ENCODE measurements around the gene NOG. TPM values are rescaled to one million over a fixed set of nuclear protein-coding genes. Genes with fewer than 3 reads are reported as not detected.

Gene NOG
- total RNA-seq, 5 donors from 2014 or later (not counting 1 experiment from before 2014, with no cell fraction given), result 9.2 to 82.3 (median 64.6) TPM

DNA sequence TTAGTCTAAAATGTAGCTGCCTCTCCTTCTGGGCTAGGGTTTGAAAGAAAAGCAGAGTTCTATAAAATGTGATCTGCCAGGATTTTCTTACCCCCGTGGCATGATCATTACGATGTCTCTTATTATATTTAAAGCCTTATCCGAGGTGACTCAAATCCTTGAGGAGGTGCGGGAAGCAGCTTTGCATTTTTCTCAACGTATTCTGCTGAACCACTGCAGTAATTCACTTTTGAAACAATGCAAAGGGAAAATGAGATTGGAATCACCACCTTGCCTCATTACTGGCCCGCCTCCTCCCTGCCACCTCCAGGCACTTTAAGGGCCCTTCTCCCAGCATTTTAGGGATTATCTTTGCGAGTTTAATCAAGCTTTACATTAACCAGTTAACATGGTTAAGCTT lies 9.7 kb upstream of the NOG start:
- DNase-seq (no peak), ATAC-seq (replicated peaks in 1 of 4) (no peak)
- H3K9me3 ChIP-seq, result no peaks in the 10 kb centered on the region
- no peak overlapping the region for H3K4me3 Mint-ChIP-seq
- no peak overlapping the region for H3K27ac ChIP-seq (ENCODE audit: low read length)
- no peak overlapping the region for H3K4me3 ChIP-seq (ENCODE audit: control insufficient read depth in 1 of 2, extremely low read depth in 1 of 2, low read length in 1 of 2)
- no peaks in the 10 kb centered on the region for H3K36me3 Mint-ChIP-seq
- peaks cover 5 to 17% of the 10 kb centered on the region in 2 donors for H3K27me3 Mint-ChIP-seq
- H3K4me1 ChIP-seq (ENCODE audit: control insufficient read depth in 1 of 2, extremely low read depth in 1 of 2, insufficient read depth in 2 of 2, low read length in 2 of 2), result no peaks in the 10 kb centered on the region
- 87% methylated on average over 2 of the region's 7 CpGs for WGBS (ENCODE audit: insufficient coverage)
- H3K4me1 Mint-ChIP-seq, result no peaks in the 10 kb centered on the region
- no peaks in the 10 kb centered on the region for H3K36me3 ChIP-seq (ENCODE audit: control insufficient read depth in 2 of 2, extremely low read depth in 1 of 2, insufficient read depth in 1 of 2, low read length in 1 of 2)
- POLR2A ChIA-PET, result interaction anchor here in 1 of 2 donors (0.6 kb wide), 1 partner anchor 15 kb away, joined by 3 read pairs; no protein-coding TSS in a partner anchor
- peaks cover 0 to 4% (median 0%) of the 10 kb centered on the region in 3 donors for H3K9me3 Mint-ChIP-seq
- H3K27me3 ChIP-seq (replicated peaks in 1 of 2; ENCODE audit: control insufficient read depth in 2 of 2, extremely low read depth in 1 of 2, insufficient read depth in 2 of 2, low read length in 1 of 2), result peaks cover 0 to 24% of the 10 kb centered on the region in 2 experiments
- CTCF ChIA-PET, result interaction anchor here in 1 of 2 donors (0.6 to 1.1 kb wide), 2 partner anchors 132 to 1347 kb away, joined by 3 to 5 read pairs; no protein-coding TSS in a partner anchor
- no peak overlapping the region for H3K27ac Mint-ChIP-seq

- H3K36me3 ChIP-seq (ENCODE audit: control insufficient read depth in 2 of 2, extremely low read depth in 1 of 2, insufficient read depth in 1 of 2, low read length in 1 of 2), result no peaks in the 10 kb centered on the region
- H3K9me3 ChIP-seq, result no peaks in the 10 kb centered on the region
- peaks cover 3 to 7% (median 4%) of the 10 kb centered on the region in 3 donors for H3K4me1 Mint-ChIP-seq
- DNase-seq (no peak), ATAC-seq (replicated peaks in 1 of 4) (no peak)
- no peak overlapping the region for H3K27ac ChIP-seq (ENCODE audit: low read length)
- ChIA-PET CTCF (no interaction called here), POLR2A (no interaction called here)
- H3K9me3 Mint-ChIP-seq, result no peaks in the 10 kb centered on the region
- peaks cover 0 to 31% of the 10 kb centered on the region in 2 experiments for H3K27me3 ChIP-seq (replicated peaks in 1 of 2; ENCODE audit: control insufficient read depth in 2 of 2, extremely low read depth in 1 of 2, insufficient read depth in 2 of 2, low read length in 1 of 2)
- no peak overlapping the region for H3K4me3 Mint-ChIP-seq
- H3K36me3 Mint-ChIP-seq, result no peaks in the 10 kb centered on the region
- H3K27me3 Mint-ChIP-seq, result peaks cover 12 to 32% of the 10 kb centered on the region in 2 donors
- 67% methylated on average over 1 of the region's 5 CpGs for WGBS (ENCODE audit: insufficient coverage)
- H3K4me3 ChIP-seq (ENCODE audit: control insufficient read depth in 1 of 2, extremely low read depth in 1 of 2, low read length in 1 of 2), result no peak overlapping the region
- peaks cover 0 to 2% of the 10 kb centered on the region in 2 experiments for H3K4me1 ChIP-seq (ENCODE audit: control insufficient read depth in 1 of 2, extremely low read depth in 1 of 2, insufficient read depth in 2 of 2, low read length in 2 of 2)
- H3K27ac Mint-ChIP-seq, result no peak overlapping the region
Measured at GRCh38 chr17:56587298-56587697, 6.2 kb upstream of the NOG start.

DNA sequence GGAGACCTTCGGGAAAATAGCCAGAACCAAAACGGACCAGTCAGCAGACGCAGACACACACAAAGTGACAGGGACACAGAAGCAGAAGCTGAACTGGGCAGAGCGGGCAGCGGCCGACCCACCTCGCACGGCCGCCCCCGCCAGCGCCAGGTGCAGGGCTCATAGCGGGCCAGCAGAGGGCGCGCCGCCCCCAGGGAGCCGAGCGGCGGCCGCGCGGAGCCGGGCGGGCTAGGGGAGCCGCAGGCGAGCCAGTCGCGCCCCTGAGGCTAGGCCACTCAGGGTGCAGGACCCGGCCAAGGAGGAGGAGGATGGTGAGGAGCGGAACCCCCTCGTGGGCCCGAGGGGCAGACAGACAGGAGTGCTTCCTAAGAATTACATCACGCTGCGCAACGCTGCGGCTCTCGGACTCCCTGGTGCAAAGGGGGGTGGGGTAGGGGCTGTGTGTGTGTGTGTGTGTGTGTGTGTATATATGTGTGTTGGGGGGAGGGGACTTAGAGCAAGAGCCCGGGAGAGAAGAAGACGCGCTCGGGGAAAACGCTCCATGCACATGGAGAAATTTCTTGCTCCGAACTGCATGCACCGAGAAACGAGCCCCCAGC lies 913 bp upstream of the NOG start:
- no peaks in the 10 kb centered on the region for H3K36me3 ChIP-seq (ENCODE audit: control insufficient read depth in 2 of 2, extremely low read depth in 1 of 2, insufficient read depth in 1 of 2, low read length in 1 of 2)
- peak overlapping the region; percentile 52 to 80 for H3K4me3 ChIP-seq (ENCODE audit: control insufficient read depth in 1 of 2, extremely low read depth in 1 of 2, low read length in 1 of 2)
- Mint-ChIP-seq H3K4me1 (peaks cover 23 to 26% (median 24%) of the 10 kb centered on the region in 3 donors), H3K27me3 (peaks cover 17 to 44% of the 10 kb centered on the region in 2 donors), H3K4me3 (peak overlapping the region; percentile 78 to 94 (median 79)), H3K9me3 (no peaks in the 10 kb centered on the region), H3K36me3 (no peaks in the 10 kb centered on the region), H3K27ac (peak overlapping the region; percentile 44 to 69)
- ATAC-seq (replicated peaks in 1 of 4) (peak; percentile 53 to 66 (median 62)), DNase-seq (peak in 32 of 35 experiments; percentile 23 to 82 (median 58))
- POLR2A ChIA-PET, result interaction anchor here (0.5 to 0.6 kb wide), 2 partner anchors 13 to 187 kb away, joined by 3 read pairs; no protein-coding TSS in a partner anchor
- WGBS (ENCODE audit: insufficient coverage), result under 1% methylated on average over 42 of the region's 44 CpGs
- peaks cover 0 to 55% of the 10 kb centered on the region in 2 experiments for H3K27me3 ChIP-seq (replicated peaks in 1 of 2; ENCODE audit: control insufficient read depth in 2 of 2, extremely low read depth in 1 of 2, insufficient read depth in 2 of 2, low read length in 1 of 2)
- H3K9me3 ChIP-seq, result no peaks in the 10 kb centered on the region
- H3K4me1 ChIP-seq (ENCODE audit: control insufficient read depth in 1 of 2, extremely low read depth in 1 of 2, insufficient read depth in 2 of 2, low read length in 2 of 2), result peaks cover 2 to 37% of the 10 kb centered on the region in 2 experiments
- CTCF ChIA-PET, result interaction anchor here (0.8 to 2.8 kb wide), 9 partner anchors 10 to 188 kb away, joined by 3 to 18 read pairs (median 6); no protein-coding TSS in a partner anchor
- H3K27ac ChIP-seq (ENCODE audit: low read length), result no peak overlapping the region

DNA sequence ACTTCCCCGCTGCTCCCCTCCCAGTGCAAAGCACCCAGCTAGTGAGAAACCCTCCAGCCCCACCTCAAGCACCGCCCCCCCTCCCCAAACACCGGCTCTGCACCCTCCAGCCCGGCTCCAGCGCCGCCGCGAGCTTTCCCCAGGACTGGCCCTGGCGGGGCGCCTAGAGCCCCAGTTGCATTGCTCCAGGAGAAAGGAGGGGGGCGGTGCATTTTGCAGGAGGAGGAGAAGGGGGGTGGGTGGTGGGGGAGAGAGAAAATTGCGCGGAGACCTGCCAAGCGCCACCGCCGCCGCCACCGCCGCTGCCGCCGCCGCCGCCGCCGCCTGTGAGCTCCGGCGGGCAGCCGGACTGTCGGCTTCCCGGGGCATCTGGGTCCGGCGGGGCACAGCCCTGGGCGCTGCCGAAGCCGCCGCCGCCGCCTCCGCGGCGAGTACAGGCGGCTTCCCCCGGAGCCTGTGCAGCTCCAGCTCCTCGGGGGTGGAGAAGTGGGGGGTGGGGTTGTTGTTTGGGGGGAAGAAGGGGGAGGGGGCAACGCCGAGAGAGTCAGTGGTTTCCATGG lies 333 bp upstream of the NOG start:
- no peaks in the 10 kb centered on the region for H3K36me3 Mint-ChIP-seq
- peaks cover 0 to 61% of the 10 kb centered on the region in 2 experiments for H3K27me3 ChIP-seq (replicated peaks in 1 of 2; ENCODE audit: control insufficient read depth in 2 of 2, extremely low read depth in 1 of 2, insufficient read depth in 2 of 2, low read length in 1 of 2)
- H3K27ac ChIP-seq (ENCODE audit: low read length), result no peak overlapping the region
- H3K9me3 ChIP-seq, result no peaks in the 10 kb centered on the region
- H3K4me1 Mint-ChIP-seq, result peaks cover 26 to 31% (median 28%) of the 10 kb centered on the region in 3 donors
- ChIA-PET CTCF (interaction anchor here (0.6 to 2.8 kb wide), 7 partner anchors 9 to 1364 kb away, joined by 3 to 18 read pairs (median 11); no protein-coding TSS in a partner anchor), POLR2A (interaction anchor here (0.5 to 0.6 kb wide), 2 partner anchors 12 to 319 kb away, joined by 3 read pairs; no protein-coding TSS in a partner anchor)
- peak; percentile 43 to 59 (median 50) for ATAC-seq (replicated peaks in 1 of 4)
- DNase-seq, result peak; percentile 21 to 70 (median 52)
- peaks cover 6 to 43% of the 10 kb centered on the region in 2 experiments for H3K4me1 ChIP-seq (ENCODE audit: control insufficient read depth in 1 of 2, extremely low read depth in 1 of 2, insufficient read depth in 2 of 2, low read length in 2 of 2)
- peaks cover 17 to 46% of the 10 kb centered on the region in 2 donors for H3K27me3 Mint-ChIP-seq
- WGBS (ENCODE audit: insufficient coverage), result under 1% methylated on average over 36 of the region's 46 CpGs
- H3K36me3 ChIP-seq (ENCODE audit: control insufficient read depth in 2 of 2, extremely low read depth in 1 of 2, insufficient read depth in 1 of 2, low read length in 1 of 2), result no peaks in the 10 kb centered on the region
- H3K4me3 ChIP-seq (ENCODE audit: control insufficient read depth in 1 of 2, extremely low read depth in 1 of 2, low read length in 1 of 2), result peak overlapping the region; percentile 52 to 93
- H3K9me3 Mint-ChIP-seq, result no peaks in the 10 kb centered on the region
- peak overlapping the region; percentile 78 to 94 (median 79) for H3K4me3 Mint-ChIP-seq
- H3K27ac Mint-ChIP-seq, result peak overlapping the region in 1 of 2 donors; percentile 69

- Mint-ChIP-seq H3K36me3 (no peaks in the 10 kb centered on the region), H3K4me1 (peaks cover 37 to 44% (median 42%) of the 10 kb centered on the region in 3 donors), H3K9me3 (no peaks in the 10 kb centered on the region), H3K27ac (peak overlapping the region; percentile 82 to 84), H3K27me3 (peaks cover 13 to 50% of the 10 kb centered on the region in 2 donors), H3K4me3 (peak overlapping the region; percentile 82 to 94 (median 83))
- H3K36me3 ChIP-seq (ENCODE audit: control insufficient read depth in 2 of 2, extremely low read depth in 1 of 2, insufficient read depth in 1 of 2, low read length in 1 of 2), result no peaks in the 10 kb centered on the region
- H3K4me3 ChIP-seq (ENCODE audit: control insufficient read depth in 1 of 2, extremely low read depth in 1 of 2, low read length in 1 of 2), result peak overlapping the region; percentile 58 to 93
- H3K4me1 ChIP-seq (ENCODE audit: control insufficient read depth in 1 of 2, extremely low read depth in 1 of 2, insufficient read depth in 2 of 2, low read length in 2 of 2), result peaks cover 18 to 55% of the 10 kb centered on the region in 2 experiments
- DNase-seq (peak in 13 of 35 experiments; percentile 13 to 53 (median 42)), ATAC-seq (replicated peaks in 1 of 4) (peak; percentile 17 to 23 (median 22))
- H3K27ac ChIP-seq (ENCODE audit: low read length), result no peak overlapping the region
- H3K27me3 ChIP-seq (replicated peaks in 1 of 2; ENCODE audit: control insufficient read depth in 2 of 2, extremely low read depth in 1 of 2, insufficient read depth in 2 of 2, low read length in 1 of 2), result peaks cover 0 to 59% of the 10 kb centered on the region in 2 experiments
- ChIA-PET POLR2A (interaction anchor here in 1 of 2 donors (0.6 kb wide), 1 partner anchor 58 kb away, joined by 5 read pairs; no protein-coding TSS in a partner anchor), CTCF (interaction anchor here (0.6 to 1.6 kb wide), 8 partner anchors 8 to 364 kb away, joined by 3 to 8 read pairs (median 4); no protein-coding TSS in a partner anchor)
- under 1% methylated on average over 49 of the region's 61 CpGs for WGBS (ENCODE audit: insufficient coverage)
- no peaks in the 10 kb centered on the region for H3K9me3 ChIP-seq
Measured at GRCh38 chr17:56594320-56595107, 1.0 kb downstream of the NOG start.

All from T-cell (primary cell).